ENCODE results near the gene COL13A1.

COL13A1 gene

GRCh38 chr10:69819716-69820506, 18.2 kb downstream of the COL13A1 start:
- Mint-ChIP-seq H3K4me3 (no peak overlapping the region), H3K36me3 (ENCODE audit: low read depth) (no peaks in the 10 kb centered on the region), H3K27ac (peak overlapping the region; percentile 0), H3K4me1 (peaks cover 28% of the 10 kb centered on the region), H3K9me3 (peaks cover 12% of the 10 kb centered on the region), H3K27me3 (peaks cover 7% of the 10 kb centered on the region)
- ATAC-seq: no peak
- DNase-seq: no peak

- H3K27me3 Mint-ChIP-seq: peaks cover 8% of the 10 kb centered on the region
- H3K27ac Mint-ChIP-seq: no peak overlapping the region
- no peaks in the 10 kb centered on the region for H3K36me3 Mint-ChIP-seq (ENCODE audit: low read depth)
- H3K9me3 Mint-ChIP-seq: peaks cover 12% of the 10 kb centered on the region
- DNase-seq (no peak), ATAC-seq (no peak)
- peaks cover 28% of the 10 kb centered on the region for H3K4me1 Mint-ChIP-seq
- no peak overlapping the region for H3K4me3 Mint-ChIP-seq
Measured at GRCh38 chr10:69820817-69821216, 19.1 kb downstream of the COL13A1 start.

- peaks cover 3% of the 10 kb centered on the region for H3K4me1 Mint-ChIP-seq
- no peak overlapping the region for H3K27ac Mint-ChIP-seq
- H3K27me3 Mint-ChIP-seq: peaks cover 16% of the 10 kb centered on the region
- DNase-seq (no peak), ATAC-seq (no peak)
- no peak overlapping the region for H3K4me3 Mint-ChIP-seq
- no peaks in the 10 kb centered on the region for H3K36me3 Mint-ChIP-seq (ENCODE audit: low read depth)
- no peaks in the 10 kb centered on the region for H3K9me3 Mint-ChIP-seq
Measured at GRCh38 chr10:69825604-69826003, 23.9 kb downstream of the COL13A1 start.

GRCh38 chr10:69826094-69826493, 24.4 kb downstream of the COL13A1 start:
- Mint-ChIP-seq H3K9me3 (no peaks in the 10 kb centered on the region), H3K4me3 (no peak overlapping the region), H3K36me3 (ENCODE audit: low read depth) (no peaks in the 10 kb centered on the region), H3K4me1 (no peaks in the 10 kb centered on the region), H3K27ac (no peak overlapping the region), H3K27me3 (peaks cover 16% of the 10 kb centered on the region)
- ATAC-seq (no peak), DNase-seq (no peak)

- ATAC-seq: no peak
- Mint-ChIP-seq H3K27ac (no peak overlapping the region), H3K4me1 (no peaks in the 10 kb centered on the region), H3K4me3 (no peak overlapping the region), H3K27me3 (peaks cover 16% of the 10 kb centered on the region), H3K9me3 (no peaks in the 10 kb centered on the region), H3K36me3 (ENCODE audit: low read depth) (no peaks in the 10 kb centered on the region)
- no peak for DNase-seq
Measured at GRCh38 chr10:69826789-69827554, 25.3 kb downstream of the COL13A1 start.

- H3K4me3 Mint-ChIP-seq: no peak overlapping the region
- no peaks in the 10 kb centered on the region for H3K4me1 Mint-ChIP-seq
- H3K9me3 Mint-ChIP-seq: no peaks in the 10 kb centered on the region
- no peaks in the 10 kb centered on the region for H3K36me3 Mint-ChIP-seq (ENCODE audit: low read depth)
- DNase-seq (no peak), ATAC-seq (no peak)
- peaks cover 16% of the 10 kb centered on the region for H3K27me3 Mint-ChIP-seq
- H3K27ac Mint-ChIP-seq: no peak overlapping the region
Measured at GRCh38 chr10:69828144-69828870, 26.6 kb downstream of the COL13A1 start.

- H3K27me3 Mint-ChIP-seq: peaks cover 17% of the 10 kb centered on the region
- no peaks in the 10 kb centered on the region for H3K9me3 Mint-ChIP-seq
- DNase-seq (no peak), ATAC-seq (no peak)
- no peak overlapping the region for H3K27ac Mint-ChIP-seq
- no peak overlapping the region for H3K4me3 Mint-ChIP-seq
- H3K4me1 Mint-ChIP-seq: no peaks in the 10 kb centered on the region
- no peaks in the 10 kb centered on the region for H3K36me3 Mint-ChIP-seq (ENCODE audit: low read depth)
Measured at GRCh38 chr10:69829775-69830174, 28.1 kb downstream of the COL13A1 start.

GRCh38 chr10:69831231-69831855, 29.6 kb downstream of the COL13A1 start:
- Mint-ChIP-seq H3K27ac (no peak overlapping the region), H3K36me3 (ENCODE audit: low read depth) (no peaks in the 10 kb centered on the region), H3K4me1 (no peaks in the 10 kb centered on the region), H3K4me3 (no peak overlapping the region), H3K27me3 (peaks cover 17% of the 10 kb centered on the region), H3K9me3 (no peaks in the 10 kb centered on the region)
- no peak for ATAC-seq
- no peak for DNase-seq

- H3K27me3 Mint-ChIP-seq: peaks cover 7% of the 10 kb centered on the region
- H3K9me3 Mint-ChIP-seq: no peaks in the 10 kb centered on the region
- H3K4me1 Mint-ChIP-seq: no peaks in the 10 kb centered on the region
- ATAC-seq (no peak), DNase-seq (no peak)
- no peak overlapping the region for H3K27ac Mint-ChIP-seq
- no peak overlapping the region for H3K4me3 Mint-ChIP-seq
- no peaks in the 10 kb centered on the region for H3K36me3 Mint-ChIP-seq (ENCODE audit: low read depth)
Measured at GRCh38 chr10:69835233-69835632, 33.5 kb downstream of the COL13A1 start.

GRCh38 chr10:69835875-69836730, 34.4 kb downstream of the COL13A1 start:
- no peak for ATAC-seq
- H3K9me3 Mint-ChIP-seq: no peaks in the 10 kb centered on the region
- no peak for DNase-seq
- H3K27ac Mint-ChIP-seq: no peak overlapping the region
- H3K36me3 Mint-ChIP-seq (ENCODE audit: low read depth): no peaks in the 10 kb centered on the region
- no peak overlapping the region for H3K4me3 Mint-ChIP-seq
- H3K4me1 Mint-ChIP-seq: no peaks in the 10 kb centered on the region
- peaks cover 7% of the 10 kb centered on the region for H3K27me3 Mint-ChIP-seq

- no peak for ATAC-seq
Measured at GRCh38 chr10:69836731-69837030, 35.0 kb downstream of the COL13A1 start.

GRCh38 chr10:69837261-69837660, 35.6 kb downstream of the COL13A1 start:
- H3K9me3 Mint-ChIP-seq: no peaks in the 10 kb centered on the region
- DNase-seq: no peak
- H3K4me3 Mint-ChIP-seq: no peak overlapping the region
- no peak overlapping the region for H3K27ac Mint-ChIP-seq
- no peaks in the 10 kb centered on the region for H3K36me3 Mint-ChIP-seq (ENCODE audit: low read depth)
- H3K4me1 Mint-ChIP-seq: no peaks in the 10 kb centered on the region
- H3K27me3 Mint-ChIP-seq: peaks cover 7% of the 10 kb centered on the region
- no peak for ATAC-seq

More at GRCh38 chr10:69836731-69837030, 35.0 kb downstream of the COL13A1 start:
- Mint-ChIP-seq H3K27ac (no peak overlapping the region), H3K4me1 (no peaks in the 10 kb centered on the region), H3K27me3 (peaks cover 7% of the 10 kb centered on the region), H3K36me3 (ENCODE audit: low read depth) (no peaks in the 10 kb centered on the region), H3K4me3 (no peak overlapping the region), H3K9me3 (no peaks in the 10 kb centered on the region)
- DNase-seq: no peak

GRCh38 chr10:69838418-69838817, 36.7 kb downstream of the COL13A1 start:
- Mint-ChIP-seq H3K4me1 (no peaks in the 10 kb centered on the region), H3K27me3 (peaks cover 7% of the 10 kb centered on the region), H3K27ac (no peak overlapping the region), H3K4me3 (no peak overlapping the region), H3K9me3 (no peaks in the 10 kb centered on the region), H3K36me3 (ENCODE audit: low read depth) (no peaks in the 10 kb centered on the region)
- ATAC-seq: no peak
- DNase-seq: no peak

- H3K4me1 Mint-ChIP-seq: no peaks in the 10 kb centered on the region
- DNase-seq (no peak), ATAC-seq (no peak)
- no peaks in the 10 kb centered on the region for H3K9me3 Mint-ChIP-seq
- no peaks in the 10 kb centered on the region for H3K36me3 Mint-ChIP-seq (ENCODE audit: low read depth)
- H3K27ac Mint-ChIP-seq: no peak overlapping the region
- no peak overlapping the region for H3K4me3 Mint-ChIP-seq
- peaks cover 9% of the 10 kb centered on the region for H3K27me3 Mint-ChIP-seq
Measured at GRCh38 chr10:69838853-69839252, 37.1 kb downstream of the COL13A1 start.

All from activated naive CD8-positive, alpha-beta T cell treated with anti-CD3 and anti-CD28 coated beads, Interleukin-2, amount 50 U/mL, for 24 hours (primary cell).